Effector memory CD4-positive, alpha-beta T cell (primary cell): ENCODE measurements around the gene SF3A1.

ENCODE experiments used
- DNase-seq, 3 donors: peaks; one replicate each; pipeline ENCODE4 v3.0.0-alpha.2; 2020
- H3K27ac ChIP-seq: 2 replicates; pipeline ENCODE4 v1.7.0; 2013; ENCODE audit warnings: mild to moderate bottlenecking, low read length, moderate library complexity; ENCODE audit not compliant: insufficient read depth, poor library complexity, severe bottlenecking
- H3K27me3 ChIP-seq: replicated peaks from 2 replicates; pipeline ENCODE4 v1.7.0; 2013; ENCODE audit warnings: mild to moderate bottlenecking, low read length; ENCODE audit not compliant: insufficient read depth, control insufficient read depth, poor library complexity, severe bottlenecking
- H3K36me3 ChIP-seq: 2 replicates; pipeline ENCODE4 v1.7.0; 2013; ENCODE audit warnings: mild to moderate bottlenecking, low read length, moderate library complexity; ENCODE audit not compliant: control insufficient read depth, insufficient read depth
- H3K4me1 ChIP-seq: 2 replicates; pipeline ENCODE4 v1.7.0; 2013; ENCODE audit warnings: low read length, mild to moderate bottlenecking; ENCODE audit not compliant: control insufficient read depth, insufficient read depth, poor library complexity, severe bottlenecking
- H3K4me3 ChIP-seq: 2 replicates; pipeline ENCODE4 v1.7.0; 2013; ENCODE audit warnings: low read length, low read depth, mild to moderate bottlenecking; ENCODE audit not compliant: insufficient read depth, poor library complexity, severe bottlenecking
- H3K9me3 ChIP-seq: 2 replicates; pipeline ENCODE4 v1.7.0; 2013; ENCODE audit warnings: mild to moderate bottlenecking, low read length, moderate library complexity; ENCODE audit not compliant: control insufficient read depth

The SF3A1 gene

DNA sequence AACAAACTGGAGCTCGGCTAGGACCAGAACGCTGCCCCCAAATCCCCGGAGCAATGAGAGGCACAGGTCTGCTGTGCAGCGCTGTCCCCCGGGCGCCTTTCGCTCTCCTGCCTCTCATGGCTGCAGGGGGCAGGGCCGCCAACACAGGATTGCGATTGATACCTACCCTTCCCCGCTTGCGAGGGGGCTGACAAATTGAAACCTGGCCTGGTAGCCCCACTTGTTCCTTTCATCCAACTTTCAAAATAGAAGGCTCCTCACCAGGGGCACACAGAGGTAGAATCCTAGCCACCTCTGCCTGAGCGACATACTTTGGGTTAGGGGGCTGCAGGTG is 66.7 kb downstream of the SF3A1 start:
- DNase-seq = no peak
- Histone ChIP-seq H3K4me1 (peaks cover 23% of the 10 kb centered on the region), H3K4me3 (peak overlapping the region; percentile 67), H3K9me3 (no peaks in the 10 kb centered on the region), H3K36me3 (peaks cover 33% of the 10 kb centered on the region), H3K27me3 (no peaks in the 10 kb centered on the region), H3K27ac (peak overlapping the region; percentile 44)

DNA sequence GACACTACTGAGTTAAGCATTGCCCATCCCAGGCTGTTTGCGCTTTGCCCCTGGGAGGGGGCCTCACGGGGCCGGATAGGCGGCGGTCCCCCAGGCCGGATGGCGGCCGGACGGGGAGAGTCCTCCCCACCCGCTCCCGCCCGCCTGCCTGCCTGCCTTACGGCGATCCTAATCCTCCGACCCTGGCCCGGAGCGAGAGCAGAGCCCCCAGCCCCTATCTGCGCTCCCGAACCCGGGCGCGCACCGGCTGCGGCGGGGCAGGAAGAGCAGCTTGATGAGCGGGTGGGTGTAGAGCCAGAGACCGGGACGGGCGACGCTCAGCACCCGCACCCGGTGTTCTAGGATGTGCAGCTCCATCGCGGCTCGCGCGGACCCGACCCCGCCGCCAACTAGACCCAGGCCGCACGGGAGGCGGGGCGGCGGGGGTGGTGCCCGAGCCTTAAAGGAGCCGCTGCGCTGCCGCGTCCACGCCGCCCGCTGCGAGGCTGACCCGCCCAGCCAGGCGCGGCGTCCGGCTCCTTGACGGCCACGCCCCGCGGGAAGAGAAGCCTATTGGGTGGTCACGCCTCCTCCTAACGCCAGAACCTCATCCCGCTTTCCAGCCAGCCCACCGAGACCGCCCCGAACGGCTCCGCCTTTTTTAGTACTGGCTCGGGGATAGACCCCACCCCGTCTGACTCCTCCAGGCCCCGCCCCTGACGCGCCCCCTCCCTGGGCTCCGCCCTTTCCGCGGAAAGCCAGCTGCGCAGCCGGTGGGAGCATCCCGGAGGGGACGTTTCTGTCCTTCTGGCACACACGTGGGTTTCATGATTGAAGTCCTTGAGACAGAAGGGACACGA is 67.3 kb downstream of the SF3A1 start, which contains the start of gene CASTOR1:
Gene CASTOR1 (minus strand): TSS at position 365 of the 839 bp plus-strand sequence. CDS start 8 bp downstream, at position 357.
- Histone ChIP-seq H3K27ac (peak within 1 kb of the TSS; percentile 66), H3K4me3 (peak within 1 kb of the TSS; percentile 67), H3K36me3 (peaks cover 27% of the 10 kb centered on the region), H3K4me1 (peaks cover 23% of the 10 kb centered on the region), H3K27me3 (no peaks in the 10 kb centered on the region), H3K9me3 (no peaks in the 10 kb centered on the region)
- peak; percentile 82 to 88 (median 86) for DNase-seq

DNA sequence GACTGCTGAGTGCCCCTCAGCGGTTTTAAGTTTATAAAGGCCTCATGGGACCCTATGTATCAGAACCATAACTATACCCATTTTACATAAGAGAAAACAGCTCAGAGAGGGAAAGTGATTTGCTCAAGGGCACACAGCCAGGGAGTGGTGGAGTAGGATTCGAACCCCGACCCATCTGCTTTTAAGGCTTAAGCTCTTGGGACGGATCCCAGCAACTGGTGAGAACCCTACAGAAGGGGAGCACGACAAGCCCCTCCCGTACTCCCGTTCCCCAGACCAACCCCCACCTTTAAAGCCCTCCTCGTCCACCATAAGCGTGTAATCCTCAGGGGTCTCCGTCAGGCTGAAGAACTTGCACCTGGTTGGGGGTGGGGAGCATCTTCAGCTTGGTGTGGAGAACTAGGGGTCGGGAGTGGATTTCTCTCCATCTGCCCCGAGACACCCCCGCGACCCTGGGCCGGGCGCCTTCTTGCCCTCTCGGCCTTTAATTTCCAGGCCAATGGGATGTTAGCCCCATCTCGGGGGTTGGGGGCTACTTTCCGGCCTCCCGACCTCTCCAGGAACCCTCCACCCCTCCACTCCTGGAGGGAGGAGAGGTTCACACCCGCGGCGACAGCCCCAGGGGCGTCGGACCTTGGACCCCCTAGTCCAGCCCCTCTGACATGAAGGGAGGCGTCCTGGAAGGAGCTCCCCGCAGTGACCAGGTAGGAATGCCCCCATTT is 68.1 kb downstream of the SF3A1 start:
- H3K9me3 ChIP-seq = no peaks in the 10 kb centered on the region
- no peaks in the 10 kb centered on the region for H3K27me3 ChIP-seq
- peak overlapping the region; percentile 66 for H3K27ac ChIP-seq
- DNase-seq = no peak
- peaks cover 23% of the 10 kb centered on the region for H3K4me1 ChIP-seq
- H3K4me3 ChIP-seq = peak overlapping the region; percentile 67
- peaks cover 19% of the 10 kb centered on the region for H3K36me3 ChIP-seq

DNA sequence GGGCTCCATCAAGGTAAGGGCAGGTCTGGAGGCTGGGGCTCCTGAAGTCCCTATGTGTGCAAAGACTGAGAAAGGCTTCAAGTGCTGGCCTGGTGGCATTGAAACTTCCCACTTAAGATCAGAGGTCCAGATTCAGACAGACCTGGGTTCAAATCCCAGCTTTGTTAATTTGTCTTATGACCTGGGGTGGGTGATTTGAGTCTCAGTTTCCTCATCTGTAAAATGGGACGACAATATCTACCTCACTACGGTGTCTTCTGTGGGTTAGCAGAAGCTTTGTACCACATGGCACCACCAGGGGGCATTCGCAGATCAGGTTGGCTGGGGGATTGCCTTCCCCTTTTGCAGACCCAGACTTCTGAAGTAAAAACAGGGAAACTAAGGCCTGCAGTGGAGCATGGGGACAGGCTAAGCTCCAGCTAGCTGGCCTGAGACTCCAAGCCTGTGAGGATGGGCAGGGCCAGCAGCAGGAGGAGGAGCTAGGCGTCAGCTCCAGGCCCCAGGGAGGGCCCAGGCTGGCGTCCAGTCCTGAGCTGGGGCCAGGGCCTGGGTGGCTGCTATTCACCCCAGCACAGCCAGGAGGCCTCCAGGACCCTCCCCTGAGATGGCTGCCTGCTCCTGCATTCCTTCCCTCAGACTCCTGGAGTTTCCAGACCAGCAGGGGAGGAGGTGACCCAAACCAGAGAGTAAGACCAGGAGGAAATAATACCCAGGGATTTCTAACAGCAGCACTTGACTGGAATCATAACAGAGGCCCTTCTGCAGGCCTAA is 68.9 kb downstream of the SF3A1 start:
- no peak overlapping the region for H3K4me3 ChIP-seq
- peaks cover 12% of the 10 kb centered on the region for H3K36me3 ChIP-seq
- H3K27me3 ChIP-seq = no peaks in the 10 kb centered on the region
- H3K27ac ChIP-seq = peak overlapping the region; percentile 44
- DNase-seq = peak; percentile 69 to 78 (median 74)
- H3K9me3 ChIP-seq = no peaks in the 10 kb centered on the region
- H3K4me1 ChIP-seq = peaks cover 28% of the 10 kb centered on the region

DNA sequence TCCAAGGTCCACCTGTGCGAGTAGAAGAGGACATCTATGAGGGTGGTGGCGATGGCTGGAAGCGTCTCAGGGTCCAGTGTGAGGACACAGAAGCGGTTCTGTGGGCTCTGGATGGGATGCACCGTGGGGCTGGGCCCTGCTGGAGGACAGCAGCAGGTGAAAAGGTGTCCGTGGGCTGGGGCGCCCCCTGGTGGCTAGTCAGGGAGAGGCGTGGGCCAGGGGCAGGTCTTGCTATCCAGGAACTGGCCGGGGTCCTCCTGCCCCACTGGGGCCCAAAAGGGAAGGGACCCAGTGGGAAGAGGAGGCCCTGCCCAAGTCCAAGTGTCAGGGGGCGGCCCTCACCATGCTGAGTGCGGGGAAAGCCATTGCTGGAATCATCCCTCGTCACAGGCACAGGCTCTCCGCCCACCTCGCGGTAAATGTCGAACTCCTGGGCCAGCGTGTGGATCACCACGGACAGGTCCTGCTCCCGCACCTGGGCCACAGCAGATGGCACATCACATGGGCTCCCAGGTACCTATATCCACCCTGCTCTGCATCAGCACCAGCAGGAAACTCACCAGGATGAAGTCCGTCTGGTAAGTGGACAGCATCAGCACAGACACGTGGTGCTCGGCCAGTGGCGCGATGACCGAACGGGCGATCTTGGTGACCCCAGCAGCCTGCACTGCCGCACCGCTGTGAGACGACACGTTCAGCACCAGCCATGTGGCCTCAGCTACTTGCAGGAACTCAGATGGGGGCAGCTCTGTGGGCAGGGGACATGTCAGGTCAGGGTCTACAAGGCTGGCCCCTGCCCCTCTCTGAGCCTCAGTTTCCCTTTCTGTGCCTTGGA is 69.7 kb downstream of the SF3A1 start:
- Histone ChIP-seq H3K27me3 (no peaks in the 10 kb centered on the region), H3K4me3 (no peak overlapping the region), H3K36me3 (peaks cover 4% of the 10 kb centered on the region), H3K9me3 (no peaks in the 10 kb centered on the region), H3K4me1 (peaks cover 34% of the 10 kb centered on the region), H3K27ac (no peak overlapping the region)
- DNase-seq = peak; percentile 67 to 82 (median 77)

DNA sequence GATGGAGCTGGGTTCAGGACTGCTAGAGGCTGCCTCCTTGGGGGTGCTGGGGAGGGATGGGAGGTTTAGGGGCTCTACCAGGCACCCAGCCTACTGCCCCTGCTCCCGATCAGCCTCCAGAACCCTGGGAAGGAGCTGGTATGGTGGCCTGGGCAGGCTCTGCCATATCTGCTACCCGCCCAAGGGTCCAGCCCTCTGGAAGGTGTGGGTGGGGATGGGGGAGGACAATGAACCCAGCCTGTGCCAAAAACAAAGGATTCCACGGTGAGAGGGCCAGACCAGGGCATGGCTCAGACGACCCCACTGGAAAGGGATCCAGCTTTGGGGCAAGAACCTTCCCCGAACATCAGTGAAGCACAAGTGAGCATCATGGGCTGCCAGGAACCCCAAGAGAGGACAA is 70.4 kb downstream of the SF3A1 start:
- Histone ChIP-seq H3K4me3 (no peak overlapping the region), H3K27me3 (no peaks in the 10 kb centered on the region), H3K27ac (no peak overlapping the region), H3K4me1 (peaks cover 34% of the 10 kb centered on the region), H3K9me3 (no peaks in the 10 kb centered on the region), H3K36me3 (no peaks in the 10 kb centered on the region)
- no peak for DNase-seq

DNA sequence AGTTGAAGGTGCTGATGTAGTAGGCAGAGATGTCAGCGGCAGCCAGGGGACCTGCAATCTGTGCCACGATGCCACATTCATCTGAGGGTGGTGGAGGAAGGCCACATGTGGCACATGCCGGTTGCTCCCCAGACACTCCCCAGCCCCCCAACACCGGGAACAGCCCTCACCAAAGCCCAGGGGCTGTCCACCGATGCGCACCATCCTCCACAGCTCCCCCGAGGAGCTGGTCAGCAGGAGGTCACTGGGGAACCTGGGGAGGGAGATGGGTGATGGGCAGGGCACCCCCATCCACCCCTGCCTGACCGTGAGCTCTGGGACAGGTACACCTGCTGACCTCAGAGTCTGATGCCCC is 70.9 kb downstream of the SF3A1 start:
- Histone ChIP-seq H3K9me3 (no peaks in the 10 kb centered on the region), H3K4me3 (no peak overlapping the region), H3K27me3 (no peaks in the 10 kb centered on the region), H3K27ac (no peak overlapping the region), H3K4me1 (peaks cover 34% of the 10 kb centered on the region), H3K36me3 (no peaks in the 10 kb centered on the region)
- DNase-seq = no peak

DNA sequence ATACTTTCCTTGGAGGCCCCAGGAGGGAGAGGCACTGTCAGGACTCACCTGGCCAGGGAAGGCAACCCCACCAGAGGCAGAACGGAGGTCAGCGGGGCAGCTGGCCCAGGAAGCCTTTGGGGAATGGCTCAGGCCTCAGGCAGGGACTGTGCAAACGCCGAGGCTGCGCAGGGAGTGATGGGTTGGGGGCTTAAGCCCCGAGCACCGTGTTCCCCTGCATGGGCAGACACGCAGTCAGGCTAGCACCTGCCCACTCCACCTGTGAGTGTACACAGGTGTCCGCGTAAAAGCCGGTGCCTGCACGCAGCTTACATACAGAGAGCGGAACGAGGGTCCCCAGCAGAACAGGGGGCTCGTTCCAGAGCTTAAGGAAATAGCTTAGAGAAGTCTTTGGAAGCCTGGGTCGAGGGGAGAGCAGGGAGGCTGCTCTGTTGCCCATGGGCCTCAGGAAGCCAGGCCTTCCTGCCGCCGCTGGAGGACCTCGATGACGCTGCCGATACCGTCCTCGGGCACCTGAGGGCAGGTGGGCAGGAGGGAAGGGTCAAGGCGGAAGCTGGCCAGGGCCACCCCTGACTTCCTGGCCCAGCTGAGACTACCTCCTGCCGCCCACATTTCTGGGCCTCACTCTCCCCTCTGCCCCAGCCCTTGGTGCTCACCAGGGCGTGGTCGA is 71.4 kb downstream of the SF3A1 start:
- Histone ChIP-seq H3K9me3 (no peaks in the 10 kb centered on the region), H3K4me3 (no peak overlapping the region), H3K27me3 (no peaks in the 10 kb centered on the region), H3K4me1 (peaks cover 29% of the 10 kb centered on the region), H3K36me3 (no peaks in the 10 kb centered on the region), H3K27ac (no peak overlapping the region)
- DNase-seq = no peak

DNA sequence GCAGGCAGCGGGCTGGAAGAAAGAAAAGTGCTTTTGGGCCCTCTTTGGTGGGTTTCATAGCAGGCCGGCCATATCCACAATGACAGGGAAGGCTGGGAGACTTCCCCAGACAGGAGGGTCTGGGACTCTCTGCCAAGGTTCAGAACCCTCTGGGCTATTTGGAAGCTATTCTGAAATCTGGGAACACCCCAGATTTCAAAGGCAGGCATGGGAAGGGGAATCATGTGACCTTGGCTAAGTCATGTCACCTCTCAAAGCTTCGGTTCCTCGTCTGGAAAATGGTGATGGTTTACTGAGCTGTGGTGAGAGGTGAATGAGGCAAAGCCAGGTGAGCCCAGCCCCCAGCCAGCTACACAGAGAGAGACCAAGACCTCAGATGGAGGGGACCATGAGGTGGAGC is 72.0 kb downstream of the SF3A1 start:
- Histone ChIP-seq H3K4me3 (no peak overlapping the region), H3K36me3 (no peaks in the 10 kb centered on the region), H3K27me3 (no peaks in the 10 kb centered on the region), H3K27ac (no peak overlapping the region), H3K4me1 (peaks cover 26% of the 10 kb centered on the region), H3K9me3 (no peaks in the 10 kb centered on the region)
- no peak for DNase-seq
